Small intestine (tissue), 7 donors: ENCODE measurements around the gene CCNI. TPM values are rescaled to one million over a fixed set of nuclear protein-coding genes. Genes with fewer than 3 reads are reported as not detected.
A peak's percentile ranks its signal among the peaks of the same experiment; 100 is the strongest.
"Not testable (repeated sequence)": the region's sequence is repeated elsewhere in the genome, so short reads cannot be mapped to it uniquely, and the experiment has no call there.

ENCODE experiments used
- DNase-seq, 2 donors: peaks; one replicate each; pipeline versions ENCODE4 v3.0.0 to v3.0.0-alpha.2; 2013
- FAIRE-seq: peaks from 2 replicates; lab custom pipeline; 2012; peaks lifted over from hg19 to GRCh38; lab: Jason Lieb, UNC
- H3K27ac ChIP-seq, 3 donors: one replicate each; pipeline ENCODE4 v1.5.1; 2013; ENCODE audit warnings: low read length in 2 of 3, mild to moderate bottlenecking in 2 of 3, control low read depth in 1 of 3, inconsistent platforms in 1 of 3, low read depth in 1 of 3, moderate library complexity in 1 of 3
- H3K27me3 ChIP-seq, 3 donors: one replicate each; pipeline ENCODE4 v1.6.1; 2013; ENCODE audit warnings: low read length in 3 of 3, inconsistent platforms in 1 of 3; ENCODE audit not compliant: control insufficient read depth in 3 of 3, insufficient read depth in 3 of 3
- H3K36me3 ChIP-seq, 3 donors: one replicate each; pipeline ENCODE4 v1.6.1; 2013; ENCODE audit warnings: low read length in 3 of 3, inconsistent platforms in 1 of 3, low read depth in 1 of 3, mild to moderate bottlenecking in 1 of 3, moderate library complexity in 1 of 3; ENCODE audit not compliant: control insufficient read depth in 3 of 3, insufficient read depth in 2 of 3
- H3K4me1 ChIP-seq, 3 donors: one replicate each; pipeline ENCODE4 v1.6.1; 2013; ENCODE audit warnings: low read length in 2 of 3, inconsistent platforms in 1 of 3, low read depth in 1 of 3, mild to moderate bottlenecking in 1 of 3, moderate library complexity in 1 of 3; ENCODE audit not compliant: control insufficient read depth in 3 of 3, insufficient read depth in 2 of 3
- H3K4me3 ChIP-seq, 3 donors: one replicate each; pipeline ENCODE4 v1.5.1; 2013; ENCODE audit warnings: low read length in 3 of 3, control low read depth in 1 of 3, inconsistent platforms in 1 of 3, low read depth in 1 of 3, mild to moderate bottlenecking in 1 of 3, moderate library complexity in 1 of 3
- H3K9me3 ChIP-seq, 2 donors: one replicate each; pipeline ENCODE4 v1.6.1; 2013; ENCODE audit warnings: low read depth in 1 of 2, low read length in 1 of 2; ENCODE audit not compliant: control insufficient read depth in 2 of 2, insufficient read depth in 1 of 2
- WGBS, 3 donors: extraction: QIAGEN DNeasy Blood & Tissue Kit; methylation state at CpG; one replicate each; pipeline ENCODE4 v1.1.7; 2013; 5-methylcytosine and 5-hydroxymethylcytosine counted together
- polyA plus RNA-seq, 4 donors: library from polyadenylated mRNA; stranded (reverse) in 3 of 4; unstranded in 1 of 4; fragments of 200-250 nt in 3 of 4; fragments of 120-200 nt in 1 of 4; gene quantifications; one replicate each; pipeline versions ENCODE4 v1.2.1 to v1.2.3, GENCODE V29; 2013
- donor health status: healthy with polysubstance abuse.
- donor health status: control.
- donor health status: control.
- donor health status: Bipolar disorder and iron deficiency.
- donor health status: healthy.

Gene CCNI
- polyA plus RNA-seq, 4 donors = 78.9 to 261 (median 131) TPM

GRCh38 chr4:77094496-77094895, 18.7 kb upstream of the CCNI start:
- FAIRE-seq (no peak), DNase-seq (no peak)
- no peak overlapping the region for H3K4me3 ChIP-seq

GRCh38 chr4:77093401-77093800, 17.6 kb upstream of the CCNI start:
- FAIRE-seq (no peak), DNase-seq (peak; percentile 33 to 39)
- no peak overlapping the region for H3K4me3 ChIP-seq
- no peaks in the 10 kb centered on the region for H3K9me3 ChIP-seq
- 7 to 50% (median 35%) methylated on average over 1 of the region's 1 CpG for WGBS, 3 donors
- H3K4me1 ChIP-seq = peaks cover 0 to 9% (median 0%) of the 10 kb centered on the region in 3 donors
- no peaks in the 10 kb centered on the region for H3K36me3 ChIP-seq
- H3K27ac ChIP-seq = peak overlapping the region in 1 of 3 donors; percentile 30
- no peaks in the 10 kb centered on the region for H3K27me3 ChIP-seq

More at GRCh38 chr4:77094496-77094895, 18.7 kb upstream of the CCNI start:
- no peaks in the 10 kb centered on the region for H3K27me3 ChIP-seq
- peaks cover 0 to 9% (median 0%) of the 10 kb centered on the region in 3 donors for H3K4me1 ChIP-seq
- no peaks in the 10 kb centered on the region for H3K36me3 ChIP-seq
- no peak overlapping the region for H3K27ac ChIP-seq
- 88 to 92% (median 89%) methylated on average over 3 of the region's 3 CpGs for WGBS, 3 donors
- H3K9me3 ChIP-seq = no peaks in the 10 kb centered on the region

- Histone ChIP-seq H3K27ac (no peak overlapping the region), H3K4me3 (no peak overlapping the region), H3K4me1 (peaks cover 0 to 9% (median 0%) of the 10 kb centered on the region in 3 donors), H3K9me3 (no peaks in the 10 kb centered on the region), H3K36me3 (no peaks in the 10 kb centered on the region), H3K27me3 (no peaks in the 10 kb centered on the region)
- 82 to 93% (median 91%) methylated on average over 2 of the region's 2 CpGs for WGBS, 3 donors
- peak; percentile 9 to 14 for DNase-seq
- no peak for FAIRE-seq
Measured at GRCh38 chr4:77092975-77093374, 17.2 kb upstream of the CCNI start.

GRCh38 chr4:77089866-77090265, 14.1 kb upstream of the CCNI start:
- no peak overlapping the region for H3K27ac ChIP-seq
- no peak for FAIRE-seq
- no peak for DNase-seq
- no peaks in the 10 kb centered on the region for H3K9me3 ChIP-seq
- H3K4me1 ChIP-seq = peaks cover 0 to 9% (median 0%) of the 10 kb centered on the region in 3 donors
- no peaks in the 10 kb centered on the region for H3K36me3 ChIP-seq
- H3K4me3 ChIP-seq = no peak overlapping the region
- H3K27me3 ChIP-seq = no peaks in the 10 kb centered on the region

- H3K4me1 ChIP-seq, DNase-seq, H3K36me3 ChIP-seq, H3K4me3 ChIP-seq, H3K9me3 ChIP-seq, FAIRE-seq, H3K27ac ChIP-seq, H3K27me3 ChIP-seq: not testable (repeated sequence)
- 81 to 88% (median 82%) methylated on average over 1 of the region's 1 CpG for WGBS, 3 donors
Measured at GRCh38 chr4:77087027-77087426, 11.2 kb upstream of the CCNI start.

GRCh38 chr4:77084019-77084639, 8.3 kb upstream of the CCNI start:
- 78 to 84% (median 80%) methylated on average over 10 of the region's 10 CpGs for WGBS, 3 donors
- Histone ChIP-seq H3K4me1 (no peaks in the 10 kb centered on the region), H3K27me3 (no peaks in the 10 kb centered on the region), H3K36me3 (peaks cover 0 to 6% (median 0%) of the 10 kb centered on the region in 3 donors), H3K4me3 (no peak overlapping the region), H3K9me3 (no peaks in the 10 kb centered on the region), H3K27ac (no peak overlapping the region)
- no peak for FAIRE-seq
- no peak for DNase-seq

- no peak overlapping the region for H3K27ac ChIP-seq
- peaks cover 0 to 6% (median 0%) of the 10 kb centered on the region in 3 donors for H3K36me3 ChIP-seq
- 91 to 95% (median 93%) methylated on average over 11 of the region's 11 CpGs for WGBS, 3 donors
- H3K4me3 ChIP-seq = no peak overlapping the region
- DNase-seq (no peak), FAIRE-seq (no peak)
- no peaks in the 10 kb centered on the region for H3K9me3 ChIP-seq
- H3K4me1 ChIP-seq = no peaks in the 10 kb centered on the region
- H3K27me3 ChIP-seq = no peaks in the 10 kb centered on the region
Measured at GRCh38 chr4:77082886-77083608, 7.3 kb upstream of the CCNI start.

GRCh38 chr4:77080806-77081205, 5.0 kb upstream of the CCNI start:
- not testable (repeated sequence) for H3K4me3 ChIP-seq, H3K4me1 ChIP-seq, H3K36me3 ChIP-seq, DNase-seq, H3K27ac ChIP-seq, H3K9me3 ChIP-seq, H3K27me3 ChIP-seq, FAIRE-seq
- 78 to 93% (median 80%) methylated on average over 7 of the region's 7 CpGs for WGBS, 3 donors
